GM23248 (cell line): ENCODE measurements around the gene IFT27.

Source experiments
- EZH2 ChIP-seq: fragments of 200-600 bp; sonication (generic); IDR thresholded peaks from 2 replicates; pipeline ENCODE4 v1.6.1; 2018; ENCODE audit warnings: antibody characterized with exemption, mild to moderate bottlenecking; ENCODE audit not compliant: insufficient read depth, poor library complexity, severe bottlenecking
- EZH2phosphoT487 ChIP-seq: fragments of 200-600 bp; sonication (generic); IDR thresholded peaks from 2 replicates; pipeline ENCODE4 v1.6.1; 2018; ENCODE audit warnings: antibody characterized with exemption, moderate library complexity, mild to moderate bottlenecking, low read depth; ENCODE audit not compliant: insufficient read depth

GRCh38 chr22:36741968-36742367 lies 34.0 kb downstream of the IFT27 start:
- TF ChIP-seq EZH2 (no peak), EZH2phosphoT487 (no peak)
